NCI-H1417 (cell line): Measurements from ENCODE around the gene BPI.
A peak's percentile ranks its signal among the peaks of the same experiment; 100 is the strongest.
"Not testable (repeated sequence)": the region's sequence is repeated elsewhere in the genome, so short reads cannot be mapped to it uniquely, and the experiment has no call there.

Experiments
- DNase-seq, 3 experiments: peaks; one replicate each; lab custom pipeline; 2025; lab: John Stamatoyannopoulos, UW

Gene BPI

DNA sequence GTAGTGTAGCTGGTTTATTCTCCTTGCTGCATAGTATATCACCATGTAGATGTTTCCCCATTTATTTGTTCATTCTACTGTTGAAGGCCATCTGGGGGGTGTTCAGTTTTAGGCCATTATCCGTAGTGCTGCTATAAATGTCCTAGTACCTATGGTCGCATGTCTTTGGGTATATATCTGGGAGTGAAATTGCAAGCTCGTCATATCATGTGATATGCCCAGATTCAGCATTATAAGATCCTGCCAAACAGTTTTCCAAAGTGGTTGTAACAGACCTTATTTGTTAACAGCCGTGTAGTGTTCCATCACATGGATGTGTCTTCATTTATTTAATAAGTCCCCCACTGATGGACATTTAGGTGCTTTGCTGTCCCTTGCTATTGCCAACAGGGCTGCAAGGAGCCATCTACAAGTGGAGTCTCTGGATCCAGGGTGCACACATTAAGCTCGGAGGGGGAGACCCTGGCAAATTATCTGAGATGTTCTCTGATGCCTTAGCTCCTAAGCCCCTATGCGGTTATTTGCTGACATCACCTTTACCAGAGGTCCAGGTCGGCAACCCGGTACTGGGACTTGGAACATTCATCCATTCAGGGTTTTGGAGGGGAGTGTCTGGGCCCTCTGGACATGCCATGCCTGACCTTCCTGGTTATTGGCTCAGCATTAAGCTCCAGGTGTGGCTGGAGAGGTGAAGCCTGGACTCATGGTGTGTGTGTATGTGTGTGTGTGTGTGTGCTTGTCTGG is 59.2 kb downstream of the BPI start:
- no peak for DNase-seq

DNA sequence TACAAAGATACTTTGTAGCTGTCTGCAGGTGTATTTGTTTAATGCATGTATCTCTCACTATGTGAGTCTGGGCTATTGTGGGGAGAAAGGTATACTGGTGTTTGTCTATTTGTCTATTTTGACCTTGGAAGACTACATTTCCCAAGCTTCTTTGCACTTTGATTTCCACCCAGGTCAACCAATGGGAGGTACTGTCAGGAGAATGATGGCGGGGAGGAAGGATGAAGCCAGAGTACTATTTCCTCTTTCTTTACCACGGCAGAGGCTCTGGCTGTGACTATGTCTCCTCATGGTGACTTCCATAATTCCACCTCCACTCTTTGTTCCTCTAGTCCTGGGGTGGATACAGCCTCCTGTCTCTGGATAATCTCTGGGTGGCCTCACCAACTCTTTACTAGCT is 65.4 kb downstream of the BPI start:
- peak in 1 of 3 experiments; percentile 33 for DNase-seq

DNA sequence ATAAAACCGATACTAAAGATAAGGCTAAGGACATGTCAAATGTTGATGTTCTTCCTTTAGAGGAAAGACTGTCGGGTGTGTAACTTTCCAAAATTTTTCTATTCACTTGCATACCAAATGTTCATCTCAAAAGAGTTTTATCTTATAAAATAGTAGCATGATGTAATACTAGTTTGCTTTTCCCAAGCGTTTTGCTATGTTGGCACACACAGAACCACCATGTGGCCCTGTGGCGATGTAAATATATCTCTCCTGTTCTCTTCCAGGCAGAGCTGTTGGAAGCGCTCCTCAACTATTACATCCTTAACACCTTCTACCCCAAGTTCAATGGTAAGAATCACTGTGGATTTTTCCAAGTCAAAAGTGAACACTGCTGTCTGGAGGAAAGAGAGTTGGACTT is 68.8 kb downstream of the BPI start:
- no peak for DNase-seq

DNA sequence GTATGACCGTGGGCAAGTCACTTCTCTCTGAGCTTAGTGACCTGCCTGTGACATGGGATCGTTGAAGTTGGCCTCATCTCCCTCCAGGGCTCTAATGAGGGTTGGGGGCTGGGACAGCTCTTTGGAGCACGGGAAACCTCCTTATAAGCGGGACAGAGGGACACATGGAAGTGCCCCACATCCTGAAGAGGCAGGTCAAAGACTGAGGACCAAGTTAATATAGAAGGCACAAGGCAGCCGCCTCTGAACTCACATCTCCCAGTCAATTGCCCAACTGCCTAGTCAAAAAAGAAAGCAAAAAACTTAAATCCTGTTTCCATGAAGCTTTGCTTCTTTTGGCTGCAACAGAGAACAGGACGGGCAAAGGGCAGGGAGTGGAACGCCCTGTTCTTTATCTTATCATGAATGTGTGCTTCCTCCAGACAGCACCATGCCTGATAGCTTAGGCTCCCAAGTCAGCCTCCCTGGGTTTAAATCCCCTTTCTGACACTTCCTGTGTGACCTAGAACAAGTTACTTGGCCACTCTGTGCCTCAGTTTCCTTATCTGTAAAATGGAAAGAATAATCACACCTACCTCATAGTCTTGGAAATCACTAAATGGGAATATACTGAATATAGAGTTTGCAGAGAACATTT is 69.4 kb downstream of the BPI start:
- DNase-seq, result no peak

DNA sequence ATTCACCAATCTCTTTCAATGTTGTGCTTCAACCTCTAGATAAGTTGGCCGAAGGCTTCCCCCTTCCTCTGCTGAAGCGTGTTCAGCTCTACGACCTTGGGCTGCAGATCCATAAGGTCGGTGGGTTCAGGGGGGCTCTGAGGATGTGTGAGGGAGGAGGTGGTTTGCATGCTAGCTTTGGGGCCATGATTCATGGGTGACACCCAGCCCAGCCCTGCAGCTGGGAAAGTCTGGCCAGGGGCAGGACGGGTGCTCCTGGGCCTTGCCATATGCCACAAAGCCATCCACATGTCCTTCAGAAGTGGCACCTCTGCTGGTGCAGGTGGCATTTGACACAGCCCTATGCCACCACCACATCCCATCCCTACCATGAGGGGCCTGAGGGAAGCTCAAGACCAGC is 69.9 kb downstream of the BPI start:
- no peak for DNase-seq

DNA sequence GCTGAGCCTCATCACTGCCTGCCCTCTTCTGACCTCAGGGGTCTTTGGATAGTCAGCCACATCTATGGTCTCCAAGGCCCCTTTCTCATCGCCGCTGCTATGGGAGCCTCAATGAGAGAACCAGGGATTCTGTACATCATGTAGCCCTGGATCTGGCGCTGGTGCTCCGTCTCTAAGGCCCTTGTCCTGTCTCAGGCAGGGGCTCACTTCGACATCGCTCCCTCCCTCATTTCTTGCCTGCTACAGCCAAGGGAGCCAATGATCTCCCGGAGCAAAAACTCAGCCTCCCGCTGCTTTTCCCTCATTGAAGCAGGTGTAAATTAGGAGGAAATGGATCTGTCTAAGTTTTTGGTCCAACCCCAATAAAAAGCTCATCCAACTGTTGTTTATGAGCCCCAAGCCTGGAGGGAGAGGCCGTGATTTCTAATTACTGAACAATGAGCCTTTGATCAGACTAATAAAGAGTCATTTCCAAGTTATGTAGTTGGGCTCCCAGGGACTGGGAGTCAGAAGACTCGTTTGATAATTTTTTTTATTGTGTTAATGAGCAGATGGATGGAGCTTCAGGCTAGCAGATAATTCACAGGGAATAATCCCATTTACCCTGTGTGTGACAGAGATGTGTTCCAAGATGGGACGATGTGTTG is 73.2 kb downstream of the BPI start:
- no peak for DNase-seq

DNA sequence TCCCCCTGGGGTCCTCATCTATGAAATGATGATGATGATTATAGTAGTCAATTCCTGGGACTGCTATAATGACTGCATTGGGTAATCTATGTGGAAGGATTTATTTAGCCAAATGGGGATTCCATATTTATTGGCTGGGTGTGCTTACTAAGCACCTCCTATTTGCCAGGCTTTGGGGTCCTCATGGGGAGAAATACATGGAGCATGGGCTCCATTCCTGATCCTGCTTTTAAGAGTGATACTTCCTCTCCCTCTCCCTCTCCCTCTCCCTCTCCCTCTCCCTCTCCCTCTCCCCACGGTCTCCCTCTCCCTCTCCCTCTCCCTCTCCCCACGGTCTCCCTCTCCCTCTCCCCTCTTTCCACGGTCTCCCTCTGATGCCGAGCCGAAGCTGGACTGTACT is 73.9 kb downstream of the BPI start:
- not testable (repeated sequence) for DNase-seq

DNA sequence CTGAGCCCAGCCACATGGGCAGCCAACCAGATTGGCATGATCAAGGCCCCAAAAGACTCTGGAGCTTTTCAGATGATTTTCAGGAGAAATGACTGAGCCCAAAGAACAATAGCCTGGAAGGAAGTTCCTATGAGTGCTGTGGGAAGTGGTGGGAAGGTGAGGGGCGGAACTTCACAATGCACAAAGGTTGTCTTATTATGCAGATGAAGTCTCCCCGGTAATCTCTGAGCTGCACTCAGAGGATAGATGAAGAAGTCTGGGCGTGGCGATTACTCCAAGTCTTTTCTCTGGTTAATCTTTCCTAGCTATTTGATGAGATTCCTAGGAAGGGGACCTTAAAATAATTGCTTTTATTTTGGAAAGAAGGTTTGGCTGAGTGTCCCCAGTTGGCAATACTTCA is 79.2 kb downstream of the BPI start:
- no peak for DNase-seq

DNA sequence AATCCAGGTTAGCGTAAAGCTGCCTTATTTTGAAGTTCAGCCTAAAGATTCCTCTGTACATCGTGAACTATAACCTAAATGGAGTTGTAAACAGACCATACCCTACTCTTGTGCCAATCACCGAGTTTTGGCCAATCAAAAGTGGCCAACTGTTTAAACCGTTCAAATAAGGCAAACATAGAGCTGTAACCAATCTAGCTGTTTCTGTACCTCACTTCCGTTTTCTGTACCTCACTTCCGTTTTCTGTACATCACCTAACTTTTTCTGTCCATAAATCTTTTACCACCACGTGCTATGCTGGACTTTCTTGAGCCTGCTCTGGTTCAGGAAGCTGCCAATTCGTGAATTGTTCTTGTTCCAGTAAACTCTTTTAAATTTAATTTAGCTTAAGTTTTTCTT is 82.0 kb downstream of the BPI start:
- no peak for DNase-seq

DNA sequence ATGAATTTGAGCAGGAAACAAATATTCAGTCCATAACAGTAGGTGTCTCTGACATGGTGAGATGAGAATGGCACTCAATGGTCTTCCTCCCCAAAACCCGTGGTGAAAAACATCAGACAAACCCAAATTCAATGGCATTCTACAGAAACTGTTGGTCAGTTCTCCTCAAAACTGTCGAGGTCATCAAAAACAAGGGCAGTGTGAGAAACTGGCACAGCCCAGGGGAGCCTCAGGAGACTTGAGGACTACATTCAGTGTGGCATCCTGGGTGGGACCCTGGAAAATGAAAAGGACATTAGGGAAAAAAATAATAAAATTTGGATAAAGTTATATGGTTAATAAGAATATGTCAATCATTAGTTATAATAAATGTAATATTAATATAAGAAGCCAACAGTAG is 82.9 kb downstream of the BPI start:
- no peak for DNase-seq
